Measurements from ENCODE around the gene TDRD3.

DNA sequence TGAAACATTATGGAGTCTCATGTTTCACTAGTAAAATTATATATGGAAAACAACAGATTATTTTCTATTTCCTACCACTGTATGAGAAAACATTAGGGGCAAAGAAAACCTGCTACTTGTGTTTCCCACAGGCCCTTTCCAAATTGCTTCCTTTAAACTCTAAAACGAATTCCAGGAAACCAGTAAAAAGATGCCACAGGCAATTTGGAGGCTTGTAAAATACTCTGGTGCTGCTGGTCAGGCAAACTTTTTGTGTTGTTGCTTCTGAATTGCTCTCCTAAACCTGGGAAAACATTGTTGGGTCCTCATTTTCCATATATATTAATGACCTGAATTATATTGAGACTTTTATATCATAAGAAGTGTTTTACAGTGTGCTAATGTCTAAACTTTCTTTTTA lies 141.5 kb downstream of the TDRD3 start:
- TF ChIP-seq, protein P1, sequence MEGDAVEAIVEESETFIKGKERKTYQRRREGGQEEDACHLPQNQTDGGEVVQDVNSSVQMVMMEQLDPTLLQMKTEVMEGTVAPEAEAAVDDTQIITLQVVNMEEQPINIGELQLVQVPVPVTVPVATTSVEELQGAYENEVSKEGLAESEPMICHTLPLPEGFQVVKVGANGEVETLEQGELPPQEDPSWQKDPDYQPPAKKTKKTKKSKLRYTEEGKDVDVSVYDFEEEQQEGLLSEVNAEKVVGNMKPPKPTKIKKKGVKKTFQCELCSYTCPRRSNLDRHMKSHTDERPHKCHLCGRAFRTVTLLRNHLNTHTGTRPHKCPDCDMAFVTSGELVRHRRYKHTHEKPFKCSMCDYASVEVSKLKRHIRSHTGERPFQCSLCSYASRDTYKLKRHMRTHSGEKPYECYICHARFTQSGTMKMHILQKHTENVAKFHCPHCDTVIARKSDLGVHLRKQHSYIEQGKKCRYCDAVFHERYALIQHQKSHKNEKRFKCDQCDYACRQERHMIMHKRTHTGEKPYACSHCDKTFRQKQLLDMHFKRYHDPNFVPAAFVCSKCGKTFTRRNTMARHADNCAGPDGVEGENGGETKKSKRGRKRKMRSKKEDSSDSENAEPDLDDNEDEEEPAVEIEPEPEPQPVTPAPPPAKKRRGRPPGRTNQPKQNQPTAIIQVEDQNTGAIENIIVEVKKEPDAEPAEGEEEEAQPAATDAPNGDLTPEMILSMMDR (IDR thresholded peaks at IDR 0.05; ENCODE audit: borderline replicate concordance, extremely low read depth, low read length, poor library complexity, severe bottlenecking): no peak
- TF ChIP-seq EZH2 (IDR thresholded peaks at IDR 0.05; ENCODE audit: borderline replicate concordance, low read depth, low read length, severe bottlenecking): no peak

All from DND-41 (cell line).